Hematopoietic multipotent progenitor cell (in vitro differentiated cells): ENCODE measurements around the gene TRIM44. TPM values are rescaled to one million over a fixed set of nuclear protein-coding genes. Genes with fewer than 3 reads are reported as not detected.
"Not testable (repeated sequence)": the region's sequence is repeated elsewhere in the genome, so short reads cannot be mapped to it uniquely, and the experiment has no call there.

Experiments used
- DNase-seq, 3 donors: peaks; one replicate each; pipeline ENCODE4 v3.0.0-alpha.2; 2011 to 2015; ENCODE audit warnings: low read depth in 2 of 3, low spot score in 2 of 3
- total RNA-seq: library from RNA; depleted of rRNA; stranded (reverse); fragments of >200 nt; gene quantifications from one replicate; pipeline ENCODE4 v1.2.3, GENCODE V29; 2012

Gene TRIM44
- total RNA-seq, 1 donor: 28.0 TPM

DNA sequence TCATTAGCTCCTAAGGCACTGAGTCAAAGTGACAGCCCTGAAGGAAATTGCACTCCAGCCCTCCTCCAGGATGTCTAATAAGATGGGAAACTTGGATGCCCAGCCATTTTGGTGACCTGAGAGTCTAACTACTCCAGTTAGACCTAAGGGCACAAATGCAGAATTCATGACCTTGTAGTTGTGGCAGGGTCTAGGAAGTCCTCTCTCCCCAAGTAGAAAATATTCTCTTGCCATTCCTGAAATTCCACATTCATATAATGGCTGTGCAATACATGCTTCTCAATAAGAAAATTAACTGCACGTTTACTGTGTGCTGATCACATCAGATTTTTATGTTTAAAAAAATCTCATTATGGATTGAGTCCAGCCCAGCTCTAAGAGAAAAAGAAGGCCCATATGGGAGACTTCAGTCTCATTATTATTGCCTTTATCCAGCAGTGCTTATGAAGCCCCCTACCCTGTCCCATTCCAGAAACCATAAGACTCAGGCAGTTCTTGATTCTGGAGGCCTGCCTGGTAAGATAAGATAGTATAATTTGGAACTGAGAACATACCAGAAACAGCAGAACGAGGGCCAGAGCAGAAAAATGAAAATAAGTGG lies 147.6 kb downstream of the TRIM44 start:
- no peak for DNase-seq

DNA sequence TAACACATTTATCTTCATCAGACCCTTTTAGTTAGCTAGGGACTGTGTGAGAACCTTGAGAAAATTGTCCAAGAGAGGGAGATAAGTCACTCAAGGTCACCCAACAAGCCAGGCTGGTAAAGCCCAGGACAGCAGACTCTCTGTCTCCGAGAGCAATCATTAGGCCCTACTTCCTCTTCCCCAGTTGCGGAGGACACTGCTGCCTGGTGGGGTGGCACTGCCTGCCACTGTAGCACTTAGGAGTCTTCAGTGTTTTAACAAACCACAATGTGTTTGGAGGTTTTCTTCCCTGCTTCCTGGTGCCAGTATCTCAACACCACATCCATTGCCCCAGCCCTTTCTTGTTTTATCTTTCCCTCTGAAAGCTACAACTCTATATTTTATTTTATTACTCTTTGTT lies 149.2 kb downstream of the TRIM44 start:
- peak in 2 of 3 donors; percentile 40 to 70 for DNase-seq

DNA sequence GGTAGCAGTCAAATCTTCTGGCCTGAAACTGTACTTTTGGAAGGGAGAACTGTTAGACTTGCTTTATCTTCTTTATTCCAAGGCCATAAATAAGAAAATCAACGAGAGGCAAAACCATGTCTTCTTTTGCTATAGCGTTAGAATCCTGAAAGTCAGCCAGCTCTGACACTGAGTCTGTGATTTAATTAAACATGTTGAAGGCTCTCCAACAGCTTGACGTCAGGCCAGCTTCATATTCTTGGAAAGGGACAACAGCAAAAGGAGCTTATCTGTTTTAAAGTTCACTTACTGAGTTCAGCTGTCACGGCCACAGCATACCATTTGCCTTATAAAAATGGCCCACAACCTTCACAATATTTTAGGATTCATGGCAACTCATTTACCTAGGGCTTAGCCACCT lies 150.3 kb downstream of the TRIM44 start:
- no peak for DNase-seq

DNA sequence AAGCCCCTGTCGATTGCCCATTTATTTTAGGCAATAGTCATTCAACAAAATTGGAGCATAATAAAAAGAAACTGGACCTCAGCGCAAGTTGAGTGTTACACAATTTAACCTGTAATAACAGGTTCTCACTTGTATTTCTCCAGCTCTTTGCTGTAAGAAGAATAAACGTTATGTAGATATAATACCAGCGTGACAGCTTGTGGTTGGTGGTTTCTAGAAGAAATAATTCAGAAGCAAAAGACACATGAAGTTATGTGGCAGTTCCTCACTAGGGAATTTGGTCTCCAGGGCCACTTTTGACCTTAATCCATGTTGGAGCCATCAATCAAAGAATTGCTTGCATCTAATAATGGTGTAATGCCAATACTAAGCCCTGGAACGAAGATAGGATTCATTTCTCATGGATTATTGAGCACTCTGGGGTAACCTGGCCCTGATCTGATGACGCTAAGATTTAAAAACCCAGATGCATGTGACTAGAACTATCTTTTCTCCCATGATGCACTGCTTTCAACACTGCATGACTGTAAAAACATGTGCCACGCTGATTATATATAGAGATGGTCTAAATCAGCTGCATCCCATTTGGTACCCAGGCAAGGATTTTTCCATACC lies 151.6 kb downstream of the TRIM44 start:
- DNase-seq: peak in 1 of 3 donors; percentile 44

DNA sequence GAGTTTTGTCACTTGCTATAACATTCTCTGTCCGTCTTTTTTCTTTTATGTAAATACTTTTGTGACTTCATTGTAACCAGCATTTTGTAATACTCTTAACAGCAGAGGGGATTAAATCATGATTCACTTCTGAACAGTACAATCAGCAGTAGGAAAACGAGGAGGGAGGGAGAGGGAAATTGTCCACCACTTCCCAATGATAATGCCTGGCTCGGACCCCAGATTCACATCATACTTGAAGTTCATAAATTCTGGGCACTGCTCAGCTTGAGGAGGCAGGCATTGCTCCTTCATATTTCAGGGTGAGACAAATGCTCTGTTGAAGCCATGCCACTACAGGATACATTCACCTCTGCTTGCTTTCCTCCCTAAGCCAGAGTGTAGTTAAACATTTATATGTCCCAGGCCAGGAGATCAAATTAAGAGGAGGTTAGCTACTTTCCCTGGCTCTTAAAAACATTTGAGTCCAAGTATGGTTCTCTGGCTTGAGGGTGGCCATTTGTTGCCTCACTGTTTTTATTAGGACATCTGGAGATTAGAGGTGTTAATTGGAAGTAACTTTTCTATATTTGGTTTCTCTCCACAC lies 152.2 kb downstream of the TRIM44 start:
- DNase-seq: no peak

DNA sequence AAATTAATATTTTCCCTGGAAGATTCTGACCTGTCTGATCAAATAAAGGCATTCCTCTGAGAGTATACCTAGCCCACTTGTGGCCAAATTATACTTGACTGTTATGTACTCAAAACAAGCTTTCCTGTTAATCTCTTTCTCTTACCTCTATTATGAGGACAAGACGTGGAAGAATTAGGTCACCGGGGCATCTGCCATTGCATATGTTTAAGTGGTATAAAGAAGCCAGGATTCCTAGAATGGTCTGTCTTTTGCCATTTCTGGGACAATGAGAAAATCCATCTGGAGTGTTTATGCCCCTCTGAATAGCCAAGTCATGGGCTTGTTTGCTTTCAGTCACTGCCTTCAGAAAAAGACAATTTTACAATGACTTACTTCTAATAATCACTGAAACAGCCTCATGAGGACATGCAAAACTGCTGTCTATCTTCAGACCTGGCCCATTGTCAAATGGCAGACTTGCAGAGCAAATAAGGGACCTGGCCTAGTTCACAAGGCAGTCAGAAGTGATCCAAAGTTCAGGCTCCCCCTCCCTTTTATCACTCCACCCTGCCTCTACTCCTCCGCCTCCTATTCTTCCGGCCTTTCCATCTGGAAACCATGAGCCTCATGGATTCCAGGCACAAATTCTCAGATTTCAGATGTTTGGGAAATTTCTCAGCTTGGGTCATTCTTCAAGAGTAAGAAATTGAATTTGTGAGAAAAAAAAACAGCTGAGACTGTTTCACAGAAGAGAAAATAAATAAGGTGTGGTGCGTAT lies 153.2 kb downstream of the TRIM44 start:
- no peak for DNase-seq

DNA sequence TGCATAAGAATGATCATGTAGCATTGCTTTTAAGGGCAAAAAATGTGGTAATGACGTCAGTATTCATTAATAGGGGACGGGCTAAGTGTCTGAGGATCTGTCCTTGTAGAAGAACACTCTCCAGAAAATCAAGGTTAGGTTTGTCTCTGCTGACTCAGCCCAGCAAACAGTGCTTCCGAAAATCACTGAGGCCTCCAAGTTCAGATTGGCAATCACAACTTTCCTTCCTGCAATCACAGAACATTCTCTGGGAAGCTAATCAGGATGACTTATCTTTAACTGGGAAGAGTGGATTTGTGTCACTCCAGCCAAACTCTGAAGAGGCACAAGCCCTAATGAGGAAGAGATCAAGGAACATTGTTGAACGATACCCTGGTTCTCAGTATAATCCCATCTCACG lies 158.0 kb downstream of the TRIM44 start:
- no peak for DNase-seq

DNA sequence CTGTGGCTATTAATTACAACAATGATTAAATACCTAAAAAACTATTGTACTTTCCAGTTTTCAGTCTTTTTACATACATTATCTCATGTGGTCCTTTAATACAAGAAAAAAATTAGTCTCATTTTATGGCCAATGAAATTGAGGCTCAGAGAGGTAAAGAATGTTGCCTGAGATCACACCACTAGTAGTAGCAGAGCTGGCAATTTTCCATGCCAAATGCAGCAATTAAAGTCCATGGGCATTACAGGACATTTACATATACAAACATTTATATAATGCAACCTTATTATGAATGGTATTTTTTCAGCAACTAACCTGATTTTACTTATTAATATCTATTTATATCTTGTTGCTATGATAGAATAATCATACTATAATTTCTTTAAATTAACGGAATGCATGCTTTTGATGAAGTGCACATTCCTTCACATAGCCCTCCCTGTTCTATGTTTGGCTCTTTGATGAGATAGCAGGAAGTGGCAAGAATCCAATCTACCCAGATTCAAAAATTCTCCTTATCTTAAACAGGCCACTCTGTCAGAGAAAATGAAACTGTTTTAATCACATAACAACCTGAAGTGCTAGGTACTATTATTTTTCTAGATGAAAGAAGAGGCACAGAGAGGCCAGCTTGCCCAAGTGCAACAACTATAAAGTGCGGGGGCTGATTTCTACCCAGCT lies 160.4 kb downstream of the TRIM44 start:
- no peak for DNase-seq

DNA sequence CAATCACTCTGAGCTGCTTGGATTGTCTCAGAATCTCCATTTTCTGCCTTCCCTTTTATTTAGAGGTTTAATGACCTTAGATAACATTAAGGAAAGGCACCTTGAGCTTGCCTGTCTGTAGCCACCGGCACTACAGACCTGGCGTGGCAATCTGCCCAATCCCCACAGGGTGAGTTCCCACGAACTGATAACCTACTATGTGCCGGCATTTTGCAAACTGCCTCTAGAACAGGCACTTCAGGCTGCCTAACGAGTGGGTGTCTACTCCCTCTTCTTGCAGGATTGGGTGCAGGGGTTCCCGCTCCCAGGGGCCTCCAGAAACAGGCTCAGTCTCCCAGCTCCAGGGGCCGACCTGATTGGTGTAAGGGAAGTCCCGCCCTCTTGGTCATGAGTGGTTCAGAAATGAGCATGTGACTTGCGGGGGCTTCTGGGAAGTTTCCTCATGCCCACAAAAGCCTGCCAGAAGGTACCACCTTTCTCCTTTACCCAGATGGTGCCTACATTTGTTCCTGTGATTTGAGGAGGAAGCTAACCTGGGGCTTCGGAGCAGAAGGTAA lies 161.2 kb downstream of the TRIM44 start:
- no peak for DNase-seq

DNA sequence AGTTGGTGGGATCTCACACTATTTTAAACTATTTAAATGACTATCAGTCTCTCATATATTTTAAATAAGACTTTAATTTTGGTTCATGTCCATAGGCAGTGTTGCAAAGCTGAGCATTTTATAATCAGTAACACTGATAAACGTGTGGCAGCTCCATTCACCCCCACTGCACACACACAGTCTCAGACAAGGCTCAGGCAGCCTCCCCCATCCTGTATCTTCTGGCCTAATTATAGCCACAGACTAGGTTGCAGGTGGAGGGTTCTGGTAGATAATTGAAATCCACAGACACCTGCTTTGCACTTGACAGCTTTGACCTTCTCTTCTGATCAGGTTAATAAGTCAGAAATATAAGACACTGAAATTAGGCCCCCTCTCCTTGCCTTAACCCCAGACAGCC lies 162.8 kb downstream of the TRIM44 start:
- DNase-seq: no peak

DNA sequence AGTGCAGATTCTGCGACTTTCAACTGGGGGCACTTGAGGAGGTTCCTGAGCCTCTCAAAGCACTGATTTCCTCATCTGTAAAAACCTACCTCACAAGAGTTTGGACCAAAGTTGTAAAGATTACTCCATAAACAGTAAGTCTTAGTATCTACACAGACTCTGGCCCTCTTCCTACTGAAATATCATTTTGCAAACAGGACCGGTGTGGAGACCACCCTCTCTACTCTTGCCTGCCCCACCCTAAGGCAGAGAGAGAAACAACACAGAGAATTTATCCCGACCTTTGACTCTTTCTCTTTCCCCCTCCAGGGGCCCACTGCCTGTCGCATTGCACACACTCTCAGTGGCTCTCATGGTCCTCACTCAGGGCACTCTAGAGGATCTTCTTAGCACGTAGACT lies 163.4 kb downstream of the TRIM44 start:
- DNase-seq: no peak

DNA sequence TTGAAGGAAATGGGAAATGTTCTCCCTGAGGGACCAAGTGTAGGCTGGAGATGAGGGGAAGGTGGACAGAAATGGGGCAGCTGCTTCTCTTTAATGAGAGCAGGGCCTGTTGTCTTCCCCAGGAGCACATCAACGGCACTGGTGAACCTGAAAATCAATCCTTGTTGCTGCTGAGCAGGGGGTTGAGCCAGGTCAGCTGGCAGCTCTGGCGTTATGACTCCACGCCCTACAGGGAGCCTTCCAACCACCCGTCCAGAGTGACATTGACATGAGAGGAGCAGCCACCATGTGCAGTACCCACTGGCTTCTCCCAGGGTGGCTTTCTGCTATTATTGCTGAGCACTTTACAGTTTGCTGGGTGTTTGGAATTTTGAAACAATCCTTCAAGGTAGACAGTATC lies 164.4 kb downstream of the TRIM44 start:
- DNase-seq: no peak

DNA sequence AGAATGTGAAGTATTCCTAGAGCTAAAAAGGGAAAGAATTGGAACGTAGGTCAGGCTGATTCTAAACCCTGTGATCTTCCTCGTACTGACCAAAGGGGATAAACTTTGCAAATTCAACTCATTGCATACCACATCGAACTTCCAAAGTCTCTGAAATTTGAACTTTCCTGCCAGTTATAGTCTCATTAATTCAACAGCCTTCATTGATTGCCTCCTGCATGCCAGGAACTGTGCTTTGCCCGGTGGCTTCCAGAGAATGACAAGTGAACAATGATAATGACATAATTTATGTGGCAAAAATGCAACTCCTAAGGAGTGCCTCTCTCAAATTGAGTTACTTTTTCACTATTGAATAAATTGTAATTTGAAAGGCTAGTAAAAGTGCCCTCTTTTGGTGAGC lies 173.6 kb downstream of the TRIM44 start:
- no peak for DNase-seq

DNA sequence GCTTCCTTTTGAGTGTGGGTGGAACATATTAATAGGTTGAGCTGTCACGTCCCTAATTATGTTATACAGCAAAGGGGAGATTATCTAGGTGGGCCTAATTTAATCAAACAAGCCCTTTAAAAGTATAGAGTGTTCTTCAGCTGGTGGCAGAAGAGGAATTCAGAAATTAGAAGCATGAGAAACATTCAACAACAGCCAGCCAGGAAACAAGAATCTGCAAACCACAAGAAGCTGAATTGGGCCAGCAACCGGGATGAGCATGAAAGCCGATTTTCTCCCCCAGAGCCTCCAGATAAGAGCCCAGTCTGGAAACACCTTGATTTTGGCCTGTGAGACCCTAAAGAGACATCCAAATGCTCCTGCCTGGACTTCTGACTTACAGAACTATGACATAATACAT lies 175.5 kb downstream of the TRIM44 start:
- DNase-seq: no peak

DNA sequence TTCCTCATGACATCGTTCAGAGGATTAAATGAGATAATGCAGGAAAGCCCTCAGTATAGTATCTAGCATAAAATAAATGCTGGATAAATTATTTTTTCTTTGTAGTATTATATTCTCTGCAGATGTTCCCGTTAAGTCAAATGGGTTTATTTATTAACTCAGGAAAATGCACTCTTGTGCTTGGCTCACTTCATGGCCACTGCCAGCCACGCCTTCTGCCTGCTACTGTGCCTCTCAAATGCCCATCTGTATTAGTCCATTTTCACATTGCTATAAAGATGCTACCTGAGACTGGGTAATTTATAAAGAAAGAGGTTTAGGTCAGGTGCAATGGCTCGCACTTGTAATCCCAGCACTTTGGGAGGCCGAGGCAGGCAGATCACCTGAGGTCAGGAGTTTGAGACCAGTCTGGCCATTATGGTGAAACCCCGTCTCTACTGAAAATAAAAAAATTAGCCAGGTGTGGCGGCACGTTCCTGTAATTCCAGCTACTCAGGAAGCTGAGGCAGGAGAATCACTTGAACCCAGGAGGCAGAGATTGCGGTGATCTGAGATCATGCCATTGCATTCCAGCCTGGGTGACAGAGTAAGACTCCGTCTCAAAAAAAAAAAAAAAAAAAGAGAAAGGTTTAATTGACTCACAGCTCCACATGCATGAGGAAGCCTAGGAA lies 176.3 kb downstream of the TRIM44 start:
- DNase-seq: not testable (repeated sequence)

DNA sequence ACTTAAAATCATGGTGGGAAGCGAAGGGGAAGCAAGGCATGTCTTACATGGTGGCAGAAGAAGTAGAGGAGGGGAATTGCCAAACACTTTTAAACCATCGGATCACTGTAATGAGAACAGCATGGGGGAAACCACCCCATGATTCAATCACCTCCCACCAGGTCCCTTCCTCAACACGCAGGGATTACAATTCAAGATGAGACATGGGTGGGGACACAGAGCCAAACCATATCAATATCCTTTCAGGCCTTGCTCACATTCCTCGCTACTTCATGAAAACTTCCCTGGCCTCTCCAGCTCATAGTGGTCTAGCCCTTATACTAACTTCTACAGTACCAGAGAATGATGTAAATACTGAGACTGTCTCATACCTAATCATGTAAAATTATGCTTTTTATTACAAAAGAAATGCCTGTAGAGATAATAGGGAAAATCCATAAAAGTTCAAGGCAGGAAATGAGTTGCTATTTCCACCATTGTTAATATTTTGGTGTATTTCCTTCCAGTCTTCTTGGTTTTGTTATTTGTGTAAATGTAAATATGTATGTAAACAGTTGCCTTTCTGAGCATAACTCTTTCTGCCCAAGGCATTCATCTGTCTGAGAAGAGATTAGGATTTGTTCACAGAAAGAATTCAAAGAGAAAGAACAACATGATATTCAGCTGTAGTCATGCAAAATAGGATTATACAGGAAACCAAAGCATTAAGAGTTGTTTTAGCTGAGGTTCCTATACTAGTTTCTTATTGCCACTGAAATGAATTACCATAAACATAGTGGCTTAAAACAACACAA lies 177.0 kb downstream of the TRIM44 start:
- no peak for DNase-seq

DNA sequence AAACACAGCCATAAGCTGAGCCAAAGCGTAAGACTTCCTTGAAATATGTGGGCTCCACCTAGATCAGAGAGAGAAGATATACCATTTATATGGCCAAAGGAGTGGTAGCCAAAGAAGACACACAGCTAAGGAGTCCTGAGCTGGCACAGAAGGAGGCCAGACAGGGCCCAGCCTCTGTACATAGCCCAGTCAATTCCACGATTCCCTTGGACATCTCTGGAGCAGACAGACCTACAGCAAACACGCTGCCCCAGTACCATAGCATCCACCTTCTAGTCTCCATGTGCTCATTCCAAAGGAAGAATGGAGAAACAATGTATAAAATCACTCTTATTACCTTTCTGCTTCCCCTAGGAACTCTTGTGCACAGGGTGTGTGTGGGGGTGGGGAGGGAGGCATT lies 179.2 kb downstream of the TRIM44 start:
- DNase-seq: no peak

DNA sequence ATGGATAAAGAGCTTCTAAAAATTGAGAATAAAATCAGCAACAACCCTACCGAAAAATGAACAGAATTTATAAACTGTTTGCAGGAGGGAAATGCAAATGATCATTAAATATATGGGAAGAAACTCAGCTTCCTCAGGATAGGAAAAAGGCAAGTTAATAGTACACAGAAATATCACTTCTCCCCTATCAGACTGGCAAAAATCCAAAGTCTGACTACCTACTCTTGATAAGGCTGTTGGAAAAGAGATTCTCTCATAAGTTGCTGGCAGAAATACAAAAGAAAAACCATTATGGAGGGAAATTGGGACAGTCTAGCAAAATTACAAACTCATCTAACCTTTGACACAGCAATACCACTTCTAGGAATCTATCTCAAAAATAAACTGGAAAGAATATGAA lies 180.4 kb downstream of the TRIM44 start:
- no peak for DNase-seq

DNA sequence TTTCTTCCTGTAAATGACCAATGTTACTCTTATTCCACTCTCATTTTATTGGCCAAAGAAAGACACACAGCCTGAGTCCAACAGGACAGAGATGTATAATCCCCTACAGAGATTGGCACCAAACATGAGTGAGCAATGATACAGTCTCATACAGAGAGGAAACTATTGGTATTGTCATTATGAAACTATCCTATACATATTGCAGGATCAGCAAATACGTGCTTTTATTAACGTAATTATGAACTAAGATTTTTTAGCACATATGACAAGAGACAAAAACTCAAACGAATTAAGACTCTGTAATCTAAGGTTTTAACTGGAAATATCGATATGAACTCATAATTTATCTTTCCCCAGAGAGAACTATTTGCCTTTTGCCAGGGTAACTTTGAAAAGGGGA lies 182.0 kb downstream of the TRIM44 start:
- no peak for DNase-seq

DNA sequence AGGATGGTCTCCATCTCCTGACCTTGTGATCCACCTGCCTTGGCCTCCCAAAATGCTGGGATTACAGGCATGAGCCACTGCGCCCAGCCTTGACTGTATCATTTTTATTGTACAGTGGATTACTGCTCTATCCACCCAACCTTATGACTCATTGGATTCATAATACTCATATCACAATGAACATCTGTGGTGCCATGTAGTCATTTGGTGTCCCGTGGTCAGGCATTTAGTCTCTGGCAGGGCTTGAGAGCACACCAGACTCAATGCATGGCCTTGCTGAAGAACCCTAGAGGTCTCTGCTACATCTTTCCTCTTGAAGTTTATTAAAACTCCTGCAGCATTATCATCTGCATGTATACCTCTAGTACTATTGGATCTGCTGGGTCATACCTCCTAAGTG lies 183.3 kb downstream of the TRIM44 start:
- no peak for DNase-seq
